Gastroesophageal sphincter (tissue), 4 donors: ENCODE measurements around the gene PPP1R16B. TPM values are rescaled to one million over a fixed set of nuclear protein-coding genes. Genes with fewer than 3 reads are reported as not detected.

ENCODE experiments used
- ATAC-seq: fragments of 150-250 bp; one replicate; pipeline ENCODE4 v1.9.1; 2016; ENCODE audit warnings: mild to moderate bottlenecking, moderate library complexity
- H3K27ac ChIP-seq, 4 donors: fragments of 200-600 bp; sonication (generic) in 3 of 4; 1 replicate in 3 of 4; 2 replicates in 1 of 4; pipeline ENCODE4 v1.5.1; 2016 to 2019
- H3K27me3 ChIP-seq: fragments of 200-600 bp; sonication (generic); one replicate; pipeline ENCODE4 v1.5.1; 2019
- H3K36me3 ChIP-seq, 2 donors: fragments of 200-600 bp; sonication (generic); one replicate each; pipeline ENCODE4 v1.5.1; 2019; ENCODE audit warnings: control low read depth in 1 of 2
- H3K4me1 ChIP-seq, 3 donors: fragments of 200-600 bp; sonication (generic); 1 replicate in 2 of 3; 2 replicates in 1 of 3; pipeline ENCODE4 v1.5.1; 2016 to 2019; ENCODE audit warnings: control low read depth in 2 of 3
- H3K4me3 ChIP-seq, 2 donors: fragments of 200-600 bp; sonication (generic); one replicate each; pipeline ENCODE4 v1.5.1; 2019; ENCODE audit warnings: mild to moderate bottlenecking in 1 of 2, moderate library complexity in 1 of 2
- H3K9me3 ChIP-seq, 3 donors: fragments of 200-600 bp; sonication (generic); one replicate each; pipeline ENCODE4 v1.5.1; 2017 to 2019; ENCODE audit warnings: control low read depth in 2 of 3
- CTCF ChIP-seq, 4 experiments: fragments of 200-600 bp in 2 of 4; fragments of 450-650 bp in 2 of 4; sonication (generic) in 1 of 4; IDR thresholded peaks; one replicate each; pipeline ENCODE4 v1.5.1; 2017 to 2019; ENCODE audit warnings: antibody characterized with exemption in 4 of 4, mild to moderate bottlenecking in 2 of 4, moderate library complexity in 2 of 4
- EP300 ChIP-seq: sonication (generic); formaldehyde crosslinking; IDR thresholded peaks from one replicate; pipeline ENCODE4 v1.6.1; 2017; ENCODE audit warnings: antibody characterized with exemption, mild to moderate bottlenecking
- POLR2A ChIP-seq, 2 donors: fragments of 450-650 bp; IDR thresholded peaks; one replicate each; pipeline ENCODE4 v1.6.1; 2017; ENCODE audit warnings: antibody characterized with exemption in 2 of 2, mild to moderate bottlenecking in 2 of 2, moderate library complexity in 1 of 2
- POLR2AphosphoS5 ChIP-seq: sonication (generic); formaldehyde crosslinking; IDR thresholded peaks from one replicate; pipeline ENCODE4 v1.6.1; 2017; ENCODE audit warnings: antibody characterized with exemption
- WGBS, 2 donors: methylation state at CpG; one replicate each; pipeline ENCODE4 v1.1.5; 2018; ENCODE audit warnings: low coverage in 1 of 2; 5-methylcytosine and 5-hydroxymethylcytosine counted together
- total RNA-seq, 4 donors: library from RNA; depleted of rRNA; stranded (reverse); fragments of >200 nt; gene quantifications; one replicate each; pipeline ENCODE4 v1.1.0, GENCODE V29; 2016

The PPP1R16B gene
- total RNA-seq, 4 donors from 2014 or later = 4.1 to 10.0 (median 5.5) TPM

GRCh38 chr20:38905375-38905774, 99.9 kb downstream of the PPP1R16B start:
- TF ChIP-seq POLR2AphosphoS5 (no peak), POLR2A (IDR thresholded peaks at IDR 0.05) (no peak), EP300 (no peak)
- peaks cover 0 to 23% of the 10 kb centered on the region in 2 donors for H3K36me3 ChIP-seq

DNA sequence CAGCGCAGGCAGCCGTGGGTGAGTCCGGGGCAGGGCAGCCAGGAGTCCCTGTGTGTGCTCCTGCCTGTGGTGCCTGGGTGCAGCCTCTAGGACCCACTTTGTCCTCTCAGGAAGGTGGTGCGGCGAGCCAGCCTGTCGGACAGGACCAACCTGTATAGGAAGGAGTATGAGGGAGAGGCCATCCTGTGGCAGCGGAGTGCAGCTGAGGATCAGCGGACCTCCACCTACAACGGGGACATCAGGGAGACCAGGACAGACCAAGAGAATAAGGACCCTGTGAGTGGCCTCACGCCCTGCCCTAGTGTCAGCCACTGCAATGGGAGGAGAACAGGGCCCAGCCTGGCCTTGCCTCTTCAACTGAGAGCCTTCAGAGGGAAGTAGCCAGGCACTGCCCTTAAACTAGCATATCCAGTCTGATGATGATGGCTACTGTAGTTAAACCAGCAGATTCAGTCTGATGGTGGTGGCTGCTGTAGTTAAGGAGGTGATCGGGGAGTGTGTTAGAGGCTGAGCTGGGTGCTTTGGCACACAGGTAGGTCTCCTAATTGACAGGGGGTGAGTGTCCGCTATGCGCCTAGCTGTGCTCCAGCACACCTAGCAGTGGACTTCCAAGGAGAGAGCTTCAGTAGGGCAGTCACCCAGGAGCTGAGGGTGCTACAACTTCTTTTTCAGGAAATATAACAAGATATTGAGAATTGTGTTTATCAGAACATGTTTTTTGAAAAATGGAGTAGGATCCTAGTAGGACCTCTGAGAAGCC, 102.6 kb downstream of the PPP1R16B start:
- H3K36me3 ChIP-seq = peaks cover 0 to 19% of the 10 kb centered on the region in 2 donors
- H3K4me1 ChIP-seq = no peaks in the 10 kb centered on the region
- H3K27ac ChIP-seq = no peak overlapping the region
- TF ChIP-seq EP300 = no peak
- TF ChIP-seq CTCF (IDR thresholded peaks at IDR 0.05) = no peak
- no peak for TF ChIP-seq POLR2A (IDR thresholded peaks at IDR 0.05)
- no peak for TF ChIP-seq POLR2AphosphoS5
- peaks cover 14% of the 10 kb centered on the region for H3K27me3 ChIP-seq
- no peak for ATAC-seq
- H3K4me3 ChIP-seq = no peak overlapping the region
- H3K9me3 ChIP-seq = peaks cover 0 to 16% (median 0%) of the 10 kb centered on the region in 3 donors
- 80 to 94% methylated on average over 1 to 3 of the region's 13 CpGs for WGBS, 2 donors

More at GRCh38 chr20:38905375-38905774, 99.9 kb downstream of the PPP1R16B start:
- ATAC-seq = no peak
- peaks cover 25% of the 10 kb centered on the region for H3K27me3 ChIP-seq
- H3K4me1 ChIP-seq = no peaks in the 10 kb centered on the region
- peaks cover 0 to 16% (median 0%) of the 10 kb centered on the region in 3 donors for H3K9me3 ChIP-seq
- no peak overlapping the region for H3K4me3 ChIP-seq
- WGBS, 2 donors = 47 to 100% methylated on average over 1 of the region's 1 CpG
- H3K27ac ChIP-seq = no peak overlapping the region

- H3K27me3 ChIP-seq = peaks cover 18% of the 10 kb centered on the region
- H3K27ac ChIP-seq = no peak overlapping the region
- 88 to 94% methylated on average over 3 to 7 of the region's 7 CpGs for WGBS, 2 donors
- TF ChIP-seq CTCF (IDR thresholded peaks at IDR 0.05) (no peak), POLR2A (IDR thresholded peaks at IDR 0.05) (no peak), POLR2AphosphoS5 (no peak), EP300 (no peak)
- H3K4me3 ChIP-seq = no peak overlapping the region
- ATAC-seq = no peak
- H3K4me1 ChIP-seq = no peaks in the 10 kb centered on the region
- no peaks in the 10 kb centered on the region for H3K9me3 ChIP-seq
- H3K36me3 ChIP-seq = no peaks in the 10 kb centered on the region
Observed at GRCh38 chr20:38915355-38915754, 109.9 kb downstream of the PPP1R16B start.

DNA sequence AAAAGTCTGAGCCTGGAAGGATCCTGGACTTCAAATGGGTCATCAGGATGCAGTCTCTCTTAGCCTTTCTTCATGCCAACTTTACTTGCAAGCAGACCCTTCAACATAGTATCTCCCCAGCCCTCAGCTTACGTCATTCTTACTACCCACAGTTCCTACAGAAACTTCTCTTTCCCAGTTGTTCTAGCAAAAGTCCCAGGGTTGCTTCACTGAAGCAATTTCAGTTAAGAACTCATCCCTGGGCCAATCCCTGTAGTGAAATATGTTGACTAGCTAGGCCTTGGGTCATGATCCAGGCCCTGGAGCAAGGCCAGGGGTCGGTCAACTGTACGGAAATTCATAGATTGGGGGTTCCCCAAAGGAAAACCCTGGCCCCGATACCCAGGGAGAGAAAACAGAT, 112.2 kb downstream of the PPP1R16B start:
- 85 to 94% methylated on average over 3 to 4 of the region's 4 CpGs for WGBS, 2 donors
- no peaks in the 10 kb centered on the region for H3K36me3 ChIP-seq
- no peak for TF ChIP-seq POLR2AphosphoS5
- no peak for TF ChIP-seq CTCF (IDR thresholded peaks at IDR 0.05)
- TF ChIP-seq POLR2A (IDR thresholded peaks at IDR 0.05) = no peak
- no peak for TF ChIP-seq EP300
- H3K4me3 ChIP-seq = no peak overlapping the region
- no peaks in the 10 kb centered on the region for H3K9me3 ChIP-seq
- H3K27ac ChIP-seq = no peak overlapping the region
- no peaks in the 10 kb centered on the region for H3K4me1 ChIP-seq
- H3K27me3 ChIP-seq = peaks cover 30% of the 10 kb centered on the region
- no peak for ATAC-seq

DNA sequence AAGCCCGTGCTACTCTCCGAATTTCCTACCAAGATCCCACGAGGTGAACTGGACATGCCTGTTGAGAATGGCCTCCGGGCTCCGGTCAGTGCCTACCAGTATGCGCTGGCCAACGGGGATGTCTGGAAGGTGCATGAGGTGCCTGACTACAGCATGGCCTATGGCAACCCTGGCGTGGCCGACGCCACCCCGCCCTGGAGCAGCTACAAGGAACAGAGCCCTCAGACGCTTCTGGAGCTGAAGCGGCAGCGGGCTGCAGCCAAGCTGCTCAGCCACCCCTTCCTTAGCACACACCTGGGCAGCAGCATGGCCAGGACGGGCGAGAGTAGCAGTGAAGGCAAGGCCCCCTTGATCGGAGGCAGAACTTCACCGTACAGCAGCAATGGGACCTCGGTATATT, 112.7 kb downstream of the PPP1R16B start:
- WGBS, 2 donors = 92 to 100% methylated on average over 2 to 5 of the region's 19 CpGs
- no peak for ATAC-seq
- Histone ChIP-seq H3K4me3 (no peak overlapping the region), H3K27ac (no peak overlapping the region), H3K4me1 (no peaks in the 10 kb centered on the region), H3K36me3 (no peaks in the 10 kb centered on the region), H3K27me3 (peaks cover 30% of the 10 kb centered on the region), H3K9me3 (no peaks in the 10 kb centered on the region)
- TF ChIP-seq POLR2A (IDR thresholded peaks at IDR 0.05) (no peak), CTCF (IDR thresholded peaks at IDR 0.05) (no peak), POLR2AphosphoS5 (no peak), EP300 (no peak)
